Suppressor macrophage treated with lipopolysaccharide for 1 hour (primary cell): ENCODE results near the gene H6PD.
"Not testable (repeated sequence)": the region's sequence is repeated elsewhere in the genome, so short reads cannot be mapped to it uniquely, and the experiment has no call there.

Source experiments
- DNase-seq, 3 donors: peaks; one replicate each; pipeline ENCODE4 v3.0.0-alpha.2; 2020 to 2022

H6PD gene

GRCh38 chr1:9299571-9300541 is 65.3 kb downstream of the H6PD start:
- not testable (repeated sequence) for DNase-seq

GRCh38 chr1:9300573-9300972 is 66.0 kb downstream of the H6PD start:
- no peak for DNase-seq

GRCh38 chr1:9302745-9303524 is 68.4 kb downstream of the H6PD start:
- no peak for DNase-seq

- no peak for DNase-seq
These were observed 69.3 kb downstream of the H6PD start for GRCh38 chr1:9303916-9304315.

- DNase-seq: no peak
These were observed 70.6 kb downstream of the H6PD start for GRCh38 chr1:9305216-9305615.

GRCh38 chr1:9306006-9306405 is 71.4 kb downstream of the H6PD start:
- DNase-seq: no peak

- DNase-seq: no peak
These were observed 72.7 kb downstream of the H6PD start for GRCh38 chr1:9307303-9307702.

- no peak for DNase-seq
These were observed 73.7 kb downstream of the H6PD start for GRCh38 chr1:9308236-9308785.

GRCh38 chr1:9309080-9309479 is 74.5 kb downstream of the H6PD start:
- no peak for DNase-seq

GRCh38 chr1:9309991-9310390 is 75.4 kb downstream of the H6PD start:
- no peak for DNase-seq

- DNase-seq: no peak
These were observed 76.5 kb downstream of the H6PD start for GRCh38 chr1:9311029-9311428.

- no peak for DNase-seq
These were observed 76.9 kb downstream of the H6PD start for GRCh38 chr1:9311479-9311878.

- DNase-seq: no peak
These were observed 77.7 kb downstream of the H6PD start for GRCh38 chr1:9312168-9312720.

GRCh38 chr1:9313576-9313975 is 79.0 kb downstream of the H6PD start:
- no peak for DNase-seq

- DNase-seq: no peak
These were observed 79.5 kb downstream of the H6PD start for GRCh38 chr1:9314111-9314510.

- DNase-seq: no peak
These were observed 80.3 kb downstream of the H6PD start for GRCh38 chr1:9314711-9315379.

- DNase-seq: peak; percentile 71 to 91 (median 76)
These were observed 81.0 kb downstream of the H6PD start for GRCh38 chr1:9315411-9316079.

GRCh38 chr1:9316080-9316444 is 81.5 kb downstream of the H6PD start:
- DNase-seq: no peak

- DNase-seq: no peak
These were observed 81.9 kb downstream of the H6PD start for GRCh38 chr1:9316512-9316911.

GRCh38 chr1:9317072-9317471 is 82.5 kb downstream of the H6PD start:
- no peak for DNase-seq

- DNase-seq: no peak
These were observed 83.2 kb downstream of the H6PD start for GRCh38 chr1:9317591-9318417.
